ENCODE results near the gene IDUA.
"Not testable (repeated sequence)": the region's sequence is repeated elsewhere in the genome, so short reads cannot be mapped to it uniquely, and the experiment has no call there.

IDUA gene

DNA sequence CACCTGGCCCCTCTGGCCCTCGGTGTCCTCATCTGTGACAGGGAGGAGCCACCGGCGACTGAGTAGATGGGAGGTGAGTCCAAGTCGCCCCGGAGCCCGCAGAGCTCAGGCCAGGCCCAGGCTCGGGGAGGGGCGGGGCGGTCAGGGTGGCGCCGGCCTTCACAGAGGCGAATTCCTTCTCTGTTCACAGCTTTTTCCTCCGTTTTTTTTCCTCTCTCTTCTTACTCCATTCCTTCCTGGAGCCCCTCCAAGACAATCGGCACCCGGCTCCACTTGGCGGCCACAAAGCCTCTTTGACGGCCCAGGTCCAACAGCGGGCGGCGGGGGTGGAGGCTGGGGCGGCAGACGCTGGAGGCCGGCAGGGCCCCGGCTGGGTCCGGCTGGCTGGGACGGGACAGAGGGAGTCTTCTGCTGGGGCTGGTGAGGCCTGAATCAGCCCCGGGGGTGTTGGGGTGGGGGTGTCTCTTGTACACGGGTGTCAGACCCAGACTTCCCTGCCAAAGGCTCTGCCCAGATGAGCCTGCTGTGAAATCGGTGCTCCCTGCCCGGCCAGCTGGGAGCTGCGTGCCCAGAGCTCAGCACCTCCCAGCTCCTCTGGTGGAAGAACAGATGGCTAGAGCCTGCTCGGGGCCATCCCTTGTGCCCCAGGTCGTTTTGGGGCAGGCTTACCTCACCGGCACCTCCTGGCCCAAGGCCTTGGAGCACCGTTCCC lies 47.2 kb downstream of the IDUA start:
- no peak for DNase-seq

DNA sequence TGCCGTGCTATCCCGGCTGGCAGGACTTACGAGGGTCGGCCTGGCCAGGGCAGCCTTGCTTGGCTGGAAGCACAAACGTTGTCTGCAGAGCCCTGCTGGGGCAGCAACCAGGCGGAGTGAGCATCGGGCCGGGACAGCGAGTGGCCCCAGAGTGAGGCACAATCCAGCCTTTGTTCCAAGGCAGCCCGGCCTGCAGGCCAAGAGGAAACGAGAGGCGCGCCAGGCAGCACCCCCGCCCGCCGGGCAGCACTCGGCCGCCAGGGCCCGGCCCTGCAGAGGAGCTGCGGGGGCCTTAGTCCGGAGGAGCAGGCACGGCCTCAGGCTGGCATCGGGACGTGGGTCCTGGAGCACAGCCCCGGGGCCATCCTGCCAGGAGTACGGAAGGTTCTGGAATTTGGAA lies 48.7 kb downstream of the IDUA start:
- no peak for DNase-seq

DNA sequence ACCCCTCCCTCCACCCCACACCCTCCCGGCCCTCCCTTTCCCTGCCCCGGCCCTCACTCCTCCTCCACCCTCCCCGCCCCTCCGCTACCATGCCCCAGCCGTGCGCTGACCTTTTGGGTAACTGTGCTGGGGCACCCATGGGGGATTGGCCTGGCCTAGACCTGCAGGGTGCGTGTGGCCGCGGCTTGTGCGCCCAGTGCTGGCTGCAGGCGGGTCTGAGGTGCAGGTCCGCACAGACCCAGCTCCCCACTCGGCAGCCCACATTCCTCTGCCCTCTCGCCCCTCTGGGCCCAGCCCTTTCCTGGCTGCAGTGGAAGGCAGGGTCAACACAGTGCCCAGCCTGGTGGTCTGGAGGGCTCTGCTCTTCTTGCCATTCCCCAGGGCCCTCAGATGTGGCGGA lies 49.3 kb downstream of the IDUA start:
- DNase-seq, result no peak

DNA sequence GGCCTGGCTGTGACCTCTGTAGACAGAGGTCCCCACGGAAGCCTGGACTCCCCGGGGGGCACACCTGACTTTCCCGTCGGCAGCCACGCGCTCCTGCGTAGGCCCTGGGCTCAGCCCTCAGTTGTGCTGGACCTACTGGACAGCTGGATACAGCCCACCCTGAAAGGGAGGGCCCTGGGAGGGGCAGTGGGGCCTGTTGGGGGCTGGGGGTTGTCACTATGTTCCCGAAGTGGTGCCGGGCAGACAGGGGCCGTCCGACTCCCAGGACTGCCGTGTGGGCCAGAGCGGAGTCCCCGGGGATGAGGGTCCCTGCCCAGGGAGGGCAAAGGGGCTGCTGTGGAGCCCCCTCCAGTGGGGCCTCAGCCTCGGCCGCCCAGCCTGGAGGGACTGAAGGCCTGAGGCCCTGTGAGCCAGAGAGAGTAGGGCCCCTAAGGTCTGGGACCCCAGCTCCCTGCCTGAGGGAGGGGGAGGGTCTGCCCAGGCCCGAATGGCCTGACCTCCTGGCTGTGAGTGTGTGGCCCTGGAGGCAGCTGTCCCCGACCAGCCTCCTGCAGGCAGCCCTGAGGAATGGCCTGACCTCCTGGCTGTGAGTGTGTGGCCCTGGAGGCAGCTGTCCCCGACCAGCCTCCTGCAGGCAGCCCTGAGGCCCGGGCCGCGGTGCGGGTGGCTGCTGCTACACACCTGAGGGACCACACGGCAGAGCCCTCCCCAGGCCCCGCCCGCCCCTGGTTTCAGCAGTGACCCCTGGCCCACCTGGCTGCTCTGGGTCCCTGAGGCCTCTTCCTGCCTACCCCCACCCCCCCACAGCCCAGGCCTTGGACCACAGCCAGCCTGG lies 50.3 kb downstream of the IDUA start:
- no peak for DNase-seq

DNA sequence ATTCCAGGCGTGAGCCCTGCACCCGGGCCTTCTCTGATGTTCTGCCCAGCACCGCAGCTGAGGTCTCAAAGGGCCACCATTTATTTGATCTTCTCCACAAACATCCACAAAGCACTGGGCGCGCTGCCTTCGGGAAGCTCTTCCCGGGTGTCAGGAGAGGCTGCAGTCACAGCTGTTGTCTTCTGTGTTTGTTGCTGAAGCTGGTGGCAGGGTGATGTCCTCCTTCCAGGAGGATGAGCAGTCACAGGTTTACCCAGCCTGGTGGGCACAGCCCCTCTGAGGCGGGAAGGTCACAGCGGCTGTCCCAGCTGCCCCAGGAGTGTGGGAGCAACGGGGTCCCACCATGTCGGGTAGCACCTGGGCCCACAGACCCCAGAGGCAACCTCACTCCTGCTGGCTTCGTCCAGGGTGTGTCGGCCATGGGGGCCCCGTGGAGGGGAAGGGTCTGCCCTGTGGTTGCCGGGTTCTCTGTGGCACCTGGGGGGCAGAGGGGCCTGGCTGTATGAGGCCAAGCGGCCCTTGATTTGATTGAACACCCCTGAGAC lies 52.2 kb downstream of the IDUA start:
- DNase-seq, result no peak

GRCh38 chr4:1039493-1040343 lies 52.9 kb downstream of the IDUA start:
- no peak for DNase-seq

DNA sequence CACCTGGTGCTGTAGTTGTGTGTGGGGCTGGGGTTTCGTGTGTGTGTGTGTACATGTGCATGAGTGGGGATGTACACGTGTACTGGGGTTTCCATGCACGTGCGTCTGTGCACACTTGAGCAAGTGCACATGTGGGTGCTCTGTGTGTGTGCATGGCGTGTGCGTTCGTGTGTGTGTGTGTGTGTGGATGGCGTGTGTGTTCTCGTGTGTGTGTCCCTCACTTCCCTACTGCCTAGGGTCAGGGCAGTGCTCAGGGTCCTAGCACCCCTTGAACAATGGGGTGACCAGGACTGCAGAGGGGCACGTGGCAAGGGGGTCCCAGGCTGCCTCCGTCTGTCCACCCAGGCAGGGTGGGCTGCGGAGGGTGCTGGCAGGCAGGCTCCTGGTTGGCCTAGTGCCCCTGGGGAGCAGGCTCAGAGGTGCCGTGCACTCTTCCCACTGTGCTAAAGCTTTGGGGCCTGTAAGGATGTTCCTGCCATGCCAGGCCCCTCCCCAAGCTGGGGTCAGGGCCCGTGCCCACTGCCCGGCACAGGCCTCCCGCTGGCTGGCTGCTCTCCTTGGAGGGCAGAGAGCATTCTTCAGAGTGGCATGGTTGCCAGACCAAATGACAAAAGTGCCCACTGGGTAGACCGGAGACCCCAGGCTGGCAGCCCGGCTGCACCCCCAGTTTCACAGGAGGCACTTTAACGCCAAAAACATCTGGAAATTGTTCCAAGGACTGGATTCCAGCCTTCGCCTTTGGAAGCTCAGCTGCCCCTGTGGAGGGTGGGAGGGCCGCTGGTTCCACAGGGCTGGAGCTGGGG lies 53.7 kb downstream of the IDUA start:
- DNase-seq, result no peak

- DNase-seq, result no peak
These were observed 54.5 kb downstream of the IDUA start for GRCh38 chr4:1041147-1041935.

DNA sequence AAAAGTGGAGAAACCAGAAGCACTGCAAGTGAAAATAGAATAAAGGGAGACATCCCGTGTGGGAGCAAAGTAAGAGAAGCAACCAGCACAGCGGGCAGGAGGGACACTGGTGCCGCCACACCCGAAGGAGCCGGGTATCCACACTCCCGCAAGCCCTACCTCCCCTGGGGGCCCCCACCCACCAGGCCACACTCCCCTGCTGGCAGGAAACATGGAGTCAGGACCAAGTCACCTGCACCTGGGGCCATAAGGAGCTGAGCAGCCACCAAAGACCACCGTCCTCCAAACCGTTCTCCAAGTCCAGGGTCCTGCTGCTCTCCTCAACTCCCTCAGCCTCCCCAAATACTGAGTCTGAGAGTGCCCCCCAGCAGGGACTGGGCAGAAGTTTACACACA lies 55.1 kb downstream of the IDUA start:
- no peak for DNase-seq

GRCh38 chr4:1042352-1043055 lies 55.7 kb downstream of the IDUA start:
- no peak for DNase-seq

GRCh38 chr4:1043162-1043561 lies 56.3 kb downstream of the IDUA start:
- no peak for DNase-seq

DNA sequence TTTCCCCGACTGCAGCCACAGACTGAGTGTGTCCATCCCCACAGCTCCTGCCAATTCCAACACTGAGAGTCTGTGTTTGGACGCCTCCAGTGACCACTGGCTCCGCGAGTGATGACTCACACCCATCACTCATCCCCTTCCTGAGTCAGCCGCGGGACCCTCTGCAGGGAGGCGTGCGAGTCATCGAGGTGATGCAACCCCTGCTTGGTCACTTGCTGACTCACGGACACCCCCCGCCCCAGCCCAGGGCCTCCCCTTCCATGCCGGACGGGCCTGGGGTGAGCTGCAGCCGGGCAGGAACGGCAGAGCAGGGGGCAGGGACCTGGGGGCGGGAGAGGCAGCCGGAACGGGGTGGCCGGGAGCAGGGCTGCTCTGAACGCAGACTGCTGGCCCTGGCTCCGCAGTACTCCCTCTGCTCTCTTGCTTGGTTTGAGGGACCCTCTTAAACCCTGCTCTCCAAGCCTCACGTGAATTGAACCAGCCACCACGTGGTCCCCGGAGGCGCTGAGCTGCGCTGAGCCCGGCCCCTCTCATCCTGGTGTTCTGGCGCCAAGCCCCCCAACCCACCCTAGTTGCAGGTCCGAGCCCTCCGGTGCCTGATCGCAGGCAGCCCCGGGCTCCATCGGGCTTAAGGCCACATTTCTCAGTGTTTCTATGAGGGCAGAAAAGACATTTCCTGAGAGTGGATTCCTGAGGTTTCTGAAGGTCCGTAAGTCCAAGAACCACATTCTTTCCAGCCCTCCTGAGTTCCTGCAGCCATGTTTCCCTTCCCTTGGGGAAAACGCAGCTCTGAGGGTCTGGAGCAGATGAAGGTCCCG lies 57.0 kb downstream of the IDUA start:
- peak in 1 of 2 donors; percentile 73 for DNase-seq

- DNase-seq, result no peak
These were observed 57.8 kb downstream of the IDUA start for GRCh38 chr4:1044469-1045192.

- no peak for DNase-seq
These were observed 58.4 kb downstream of the IDUA start for GRCh38 chr4:1045193-1045594.

DNA sequence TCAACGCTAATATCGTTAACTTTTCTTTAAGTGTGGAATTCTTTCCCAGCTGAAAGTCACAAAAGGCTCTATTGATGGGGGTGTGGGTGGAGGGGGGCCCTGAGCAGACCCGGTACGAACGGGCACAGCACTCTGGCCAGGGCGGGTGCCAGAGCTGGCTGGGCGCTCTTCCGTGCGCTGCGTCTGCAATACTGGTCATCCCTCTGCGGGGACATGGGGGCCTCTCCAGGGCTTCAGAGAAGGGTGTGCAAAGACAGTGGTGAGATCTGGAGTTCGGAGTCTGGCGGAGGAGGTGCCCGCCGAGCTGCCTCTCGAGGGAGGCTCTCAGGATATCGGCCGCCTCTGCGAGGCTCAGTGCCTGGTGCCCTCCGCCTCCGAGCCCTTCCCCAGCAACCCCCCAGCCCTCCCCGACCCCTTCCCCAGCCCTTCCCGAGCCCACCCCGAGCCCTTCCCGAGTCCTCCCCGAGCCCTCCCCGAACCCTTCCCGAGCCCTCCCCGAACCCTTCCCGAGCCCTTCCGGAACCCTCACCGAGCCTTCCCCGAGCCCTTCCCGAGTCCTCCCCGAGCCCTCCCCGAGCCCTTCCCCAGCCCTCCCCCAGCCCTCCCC lies 58.9 kb downstream of the IDUA start:
- DNase-seq, result no peak

GRCh38 chr4:1046581-1047011 lies 59.8 kb downstream of the IDUA start:
- not testable (repeated sequence) for DNase-seq

- DNase-seq, result no peak
These were observed 60.5 kb downstream of the IDUA start for GRCh38 chr4:1047106-1047975.
